ENCODE results near the gene NPIPA5. TPM values are rescaled to one million over a fixed set of nuclear protein-coding genes. Genes with fewer than 3 reads are reported as not detected.
"Not testable (repeated sequence)": the region's sequence is repeated elsewhere in the genome, so short reads cannot be mapped to it uniquely, and the experiment has no call there.

NPIPA5 gene
- total RNA-seq, 1 experiment from 2014 or later = 0.68 TPM

DNA sequence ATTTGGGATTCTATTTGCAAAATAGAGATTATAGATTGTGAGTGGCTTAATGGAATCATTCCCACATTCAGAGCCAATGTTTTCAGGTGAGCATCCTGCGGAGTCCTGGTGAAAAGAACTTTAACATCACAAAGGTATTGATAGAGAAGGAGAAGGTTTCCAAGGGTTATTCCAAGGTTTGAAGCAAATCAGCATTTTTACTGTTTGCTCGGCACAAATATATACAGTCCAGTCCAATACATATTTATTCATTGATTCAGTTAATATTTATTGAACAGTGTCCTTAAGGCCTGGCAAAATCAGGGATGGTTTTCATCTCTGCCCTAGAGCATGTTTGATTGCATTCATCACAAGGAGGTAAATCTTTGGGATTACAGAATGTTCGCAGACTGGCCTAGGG, 23.9 kb upstream of the NPIPA5 start:
- DNase-seq = no peak
- Histone ChIP-seq H3K79me2 (ENCODE audit: low read depth) (no peaks in the 10 kb centered on the region), H3K36me3 (ENCODE audit: low read depth) (no peaks in the 10 kb centered on the region), H3K4me2 (no peak overlapping the region), H4K20me1 (ENCODE audit: insufficient read depth) (no peaks in the 10 kb centered on the region), H3K4me1 (replicated peaks; ENCODE audit: insufficient read depth) (peaks cover 9% of the 10 kb centered on the region), H3K27ac (no peak overlapping the region), H3F3A (ENCODE audit: insufficient read depth, low read depth) (peaks cover 15% of the 10 kb centered on the region; the same call in 1 of the 2 replicates), H3K9me2 (ENCODE audit: insufficient read depth) (no peaks in the 10 kb centered on the region), H2AFZ (no peak overlapping the region), H3K4me3 (no peak overlapping the region), H3K9me3 (ENCODE audit: insufficient read depth, low read depth) (no peaks in the 10 kb centered on the region), H3K27me3 (ENCODE audit: insufficient read depth, low read depth) (no peaks in the 10 kb centered on the region)
- intact Hi-C loops (cut with micrococcal nuclease; ENCODE audit: unreplicated experiment) = no loop called here
- POLR2A ChIA-PET (ENCODE audit: unreplicated experiment) = interaction anchor here (0.6 kb wide), 1 partner anchor 1464 kb away, joined by 6 read pairs; no protein-coding TSS in a partner anchor
- no TSS peak for BruUV-seq (replicated peaks)
- no peak for TF ChIP-seq EZH2 (IDR thresholded peaks at IDR 0.05; ENCODE audit: low read depth)
- TF ChIP-seq, protein P1, sequence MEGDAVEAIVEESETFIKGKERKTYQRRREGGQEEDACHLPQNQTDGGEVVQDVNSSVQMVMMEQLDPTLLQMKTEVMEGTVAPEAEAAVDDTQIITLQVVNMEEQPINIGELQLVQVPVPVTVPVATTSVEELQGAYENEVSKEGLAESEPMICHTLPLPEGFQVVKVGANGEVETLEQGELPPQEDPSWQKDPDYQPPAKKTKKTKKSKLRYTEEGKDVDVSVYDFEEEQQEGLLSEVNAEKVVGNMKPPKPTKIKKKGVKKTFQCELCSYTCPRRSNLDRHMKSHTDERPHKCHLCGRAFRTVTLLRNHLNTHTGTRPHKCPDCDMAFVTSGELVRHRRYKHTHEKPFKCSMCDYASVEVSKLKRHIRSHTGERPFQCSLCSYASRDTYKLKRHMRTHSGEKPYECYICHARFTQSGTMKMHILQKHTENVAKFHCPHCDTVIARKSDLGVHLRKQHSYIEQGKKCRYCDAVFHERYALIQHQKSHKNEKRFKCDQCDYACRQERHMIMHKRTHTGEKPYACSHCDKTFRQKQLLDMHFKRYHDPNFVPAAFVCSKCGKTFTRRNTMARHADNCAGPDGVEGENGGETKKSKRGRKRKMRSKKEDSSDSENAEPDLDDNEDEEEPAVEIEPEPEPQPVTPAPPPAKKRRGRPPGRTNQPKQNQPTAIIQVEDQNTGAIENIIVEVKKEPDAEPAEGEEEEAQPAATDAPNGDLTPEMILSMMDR (conservative IDR thresholded peaks at IDR 0.05) = no peak
- CTCF ChIA-PET = no interaction called here

DNA sequence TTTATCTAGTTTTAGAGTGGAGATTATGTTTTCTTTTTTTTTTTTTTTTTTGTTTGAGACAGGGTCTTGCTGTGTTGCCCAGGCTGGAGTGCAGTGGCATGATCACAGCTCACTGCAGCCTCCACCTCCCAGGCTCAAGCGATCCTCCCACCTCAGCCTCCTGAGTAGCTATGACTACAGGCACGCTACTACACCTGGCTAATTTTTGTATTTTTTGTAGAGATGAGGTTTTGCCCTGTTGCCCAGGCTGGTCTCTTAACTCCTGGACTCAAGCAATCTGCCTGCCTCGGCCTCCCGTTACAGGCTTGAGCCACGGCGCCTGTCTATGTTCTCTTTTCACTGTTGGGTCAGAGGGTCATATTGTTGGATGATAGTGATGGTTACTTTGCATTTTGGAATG, 22.2 kb upstream of the NPIPA5 start:
- POLR2A ChIA-PET (ENCODE audit: unreplicated experiment); H3K79me2 ChIP-seq (ENCODE audit: low read depth); H3K27ac ChIP-seq; H3K4me3 ChIP-seq; H3K9me3 ChIP-seq (ENCODE audit: insufficient read depth, low read depth); H2AFZ ChIP-seq; H3K27me3 ChIP-seq (ENCODE audit: insufficient read depth, low read depth); H3K4me2 ChIP-seq; H3K9me2 ChIP-seq (ENCODE audit: insufficient read depth); H3K4me1 ChIP-seq (replicated peaks; ENCODE audit: insufficient read depth); CTCF ChIA-PET; intact Hi-C loops (cut with micrococcal nuclease; ENCODE audit: unreplicated experiment); H3K36me3 ChIP-seq (ENCODE audit: low read depth); BruUV-seq (replicated peaks); DNase-seq; H4K20me1 ChIP-seq (ENCODE audit: insufficient read depth): not testable (repeated sequence)
- H3F3A ChIP-seq (ENCODE audit: insufficient read depth, low read depth) = peaks cover 15% of the 10 kb centered on the region; the same call in 1 of the 2 replicates

DNA sequence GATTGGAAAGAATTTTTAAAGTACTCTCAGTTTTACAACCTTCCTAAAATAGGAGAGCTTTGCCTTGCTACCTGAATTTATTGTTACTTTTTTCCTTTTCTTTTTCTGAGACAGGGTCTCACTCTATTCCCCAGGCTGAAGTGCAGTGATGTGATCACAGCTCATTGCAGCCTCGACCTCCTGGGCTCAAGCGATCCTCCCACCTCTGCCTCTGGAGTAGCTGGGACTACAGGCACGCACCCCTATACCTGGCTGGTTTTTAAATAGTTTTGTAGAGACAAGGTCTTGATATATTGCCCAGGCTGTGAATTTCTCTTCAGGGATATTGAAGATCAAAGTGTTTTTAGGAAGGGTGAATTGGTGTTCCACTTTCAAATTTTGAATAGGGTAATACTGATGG, 21.2 kb upstream of the NPIPA5 start:
- no peak overlapping the region for H3K4me3 ChIP-seq
- no peaks in the 10 kb centered on the region for H3K36me3 ChIP-seq (ENCODE audit: low read depth)
- H3K27ac ChIP-seq = no peak overlapping the region
- H3F3A ChIP-seq (ENCODE audit: insufficient read depth, low read depth) = peaks cover 14% of the 10 kb centered on the region; the same call in 1 of the 2 replicates
- no peaks in the 10 kb centered on the region for H3K9me2 ChIP-seq (ENCODE audit: insufficient read depth)
- H3K4me2 ChIP-seq = no peak overlapping the region
- H3K27me3 ChIP-seq (ENCODE audit: insufficient read depth, low read depth) = no peaks in the 10 kb centered on the region
- CTCF ChIA-PET = no interaction called here
- H4K20me1 ChIP-seq (ENCODE audit: insufficient read depth) = no peaks in the 10 kb centered on the region
- peaks cover 7% of the 10 kb centered on the region for H3K4me1 ChIP-seq (replicated peaks; ENCODE audit: insufficient read depth)
- no TSS peak for BruUV-seq (replicated peaks)
- H2AFZ ChIP-seq = no peak overlapping the region
- no peaks in the 10 kb centered on the region for H3K9me3 ChIP-seq (ENCODE audit: insufficient read depth, low read depth)
- TF ChIP-seq EZH2 (IDR thresholded peaks at IDR 0.05; ENCODE audit: low read depth) = no peak
- TF ChIP-seq, protein P1 (conservative IDR thresholded peaks at IDR 0.05) = no peak
- POLR2A ChIA-PET (ENCODE audit: unreplicated experiment) = interaction anchor here (0.7 kb wide), 1 partner anchor 191 kb away, joined by 3 read pairs; no protein-coding TSS in a partner anchor
- no peaks in the 10 kb centered on the region for H3K79me2 ChIP-seq (ENCODE audit: low read depth)
- intact Hi-C loops (cut with micrococcal nuclease; ENCODE audit: unreplicated experiment) = no loop called here
- DNase-seq = no peak
